ENCODE data around the gene PPP1R37.

- TF ChIP-seq, protein P1, sequence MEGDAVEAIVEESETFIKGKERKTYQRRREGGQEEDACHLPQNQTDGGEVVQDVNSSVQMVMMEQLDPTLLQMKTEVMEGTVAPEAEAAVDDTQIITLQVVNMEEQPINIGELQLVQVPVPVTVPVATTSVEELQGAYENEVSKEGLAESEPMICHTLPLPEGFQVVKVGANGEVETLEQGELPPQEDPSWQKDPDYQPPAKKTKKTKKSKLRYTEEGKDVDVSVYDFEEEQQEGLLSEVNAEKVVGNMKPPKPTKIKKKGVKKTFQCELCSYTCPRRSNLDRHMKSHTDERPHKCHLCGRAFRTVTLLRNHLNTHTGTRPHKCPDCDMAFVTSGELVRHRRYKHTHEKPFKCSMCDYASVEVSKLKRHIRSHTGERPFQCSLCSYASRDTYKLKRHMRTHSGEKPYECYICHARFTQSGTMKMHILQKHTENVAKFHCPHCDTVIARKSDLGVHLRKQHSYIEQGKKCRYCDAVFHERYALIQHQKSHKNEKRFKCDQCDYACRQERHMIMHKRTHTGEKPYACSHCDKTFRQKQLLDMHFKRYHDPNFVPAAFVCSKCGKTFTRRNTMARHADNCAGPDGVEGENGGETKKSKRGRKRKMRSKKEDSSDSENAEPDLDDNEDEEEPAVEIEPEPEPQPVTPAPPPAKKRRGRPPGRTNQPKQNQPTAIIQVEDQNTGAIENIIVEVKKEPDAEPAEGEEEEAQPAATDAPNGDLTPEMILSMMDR (IDR thresholded peaks at IDR 0.05): no peak
- no peak for TF ChIP-seq POLR2A (IDR thresholded peaks at IDR 0.05)
Observed at GRCh38 chr19:45066921-45067661, 25.9 kb upstream of the PPP1R37 start.

All from thyroid gland (tissue), 4 donors.